ENCODE results near the gene ANKRD49. TPM values are rescaled to one million over a fixed set of nuclear protein-coding genes. Genes with fewer than 3 reads are reported as not detected.

ANKRD49 gene
- total and polyA plus RNA-seq, 10 donors = 18.8 to 46.5 (median 28.8) TPM

GRCh38 chr11:94549146-94549545 lies 55.4 kb downstream of the ANKRD49 start:
- 37 to 61% (median 40%) methylated on average over 5 of the region's 5 CpGs for WGBS, 5 donors
- TF ChIP-seq CTCF (IDR thresholded peaks at IDR 0.05 in 8 of 11, conservative IDR thresholded peaks at IDR 0.05 in 3 of 11) = no peak
- TF ChIP-seq POLR2A (IDR thresholded peaks at IDR 0.05) = no peak
- no peak for TF ChIP-seq POLR2AphosphoS5 (IDR thresholded peaks at IDR 0.05)
- Histone ChIP-seq H3K36me3 (no peaks in the 10 kb centered on the region), H3K4me3 (no peak overlapping the region), H3K9me3 (no peaks in the 10 kb centered on the region), H3K4me1 (peaks cover 14 to 78% (median 55%) of the 10 kb centered on the region in 6 donors), H3K27me3 (replicated peaks in 1 of 7) (no peaks in the 10 kb centered on the region), H3K27ac (peak overlapping the region in 2 of 8 donors; percentile 29 to 39)
- intact Hi-C loops (cut with DNase I; ENCODE audit: low total_unique reads) = no loop called here
- no peak for DNase-seq

Small RNAs within 50 kb of the gene (microRNA-seq; reads per million reads assigned to microRNA genes)
- 5.7 to 6.0 (median 5.8) reads per million in 3 donors for gene MIR548L

Small RNAs within 50 kb of the gene (small RNA-seq; reads per million reads assigned to genes)
- gene MIR548L = 0 to 0.14 (median 0.03) reads per million in 4 donors

Other genes starting within 250 kb of the ANKRD49 start
- gene IZUMO1R, start 189.4 kb upstream of the ANKRD49 start, total RNA-seq = not detected
- not detected for gene IZUMO1R, start 189.4 kb upstream of the ANKRD49 start, polyA plus RNA-seq
- gene GPR83, start 92.6 kb upstream of the ANKRD49 start, total RNA-seq = under 1 TPM in 6 of 7 donors, not detected in 1; 0.09 to 0.66 (median 0.19) TPM
- gene GPR83, start 92.6 kb upstream of the ANKRD49 start, polyA plus RNA-seq = under 1 TPM; 0.06 to 0.19 (median 0.15) TPM
- gene MRE11, start 140 bp upstream of the ANKRD49 start, total RNA-seq = 10 to 100 TPM; 20.0 to 36.2 (median 29.5) TPM
- 1 to 10 TPM; 5.3 to 7.1 (median 6.7) TPM for gene MRE11, start 140 bp upstream of the ANKRD49 start, polyA plus RNA-seq
- gene C11orf97, start 18.5 kb downstream of the ANKRD49 start, total RNA-seq = not detected
- gene C11orf97, start 18.5 kb downstream of the ANKRD49 start, polyA plus RNA-seq = under 1 TPM in 1 of 3 donors, not detected in 2; 0.11 TPM
- 10 to 100 TPM in 3 of 7 donors, 1 to 10 TPM in 4; 8.9 to 12.8 (median 10.0) TPM for gene FUT4, start 49.9 kb downstream of the ANKRD49 start, total RNA-seq
- gene FUT4, start 49.9 kb downstream of the ANKRD49 start, polyA plus RNA-seq = 1 to 10 TPM; 1.6 to 2.4 (median 2.0) TPM
- gene PIWIL4, start 73.4 kb downstream of the ANKRD49 start, total RNA-seq = 10 to 100 TPM in 1 of 7 donors, 1 to 10 TPM in 6; 3.5 to 10.3 (median 4.9) TPM
- gene PIWIL4, start 73.4 kb downstream of the ANKRD49 start, polyA plus RNA-seq = 1 to 10 TPM; 4.1 to 6.7 (median 5.5) TPM